A673 (cell line): ENCODE measurements around the gene SDK1. TPM values are rescaled to one million over a fixed set of nuclear protein-coding genes. Genes with fewer than 3 reads are reported as not detected.
A peak's percentile ranks its signal among the peaks of the same experiment; 100 is the strongest.

Experiments
- BruUV-seq: library from RNA; stranded (reverse); fragments of 400-500 nt; replicated peaks from 2 replicates; lab custom pipeline; 2021; lab: Mats Ljungman, UMichigan
- CTCF ChIA-PET: fragments of 300-600 bp; sonication (Branson Sonifier 250); formaldehyde crosslinking; loops from one replicate; lab custom pipeline; 2022; ENCODE audit warnings: antibody characterized with exemption; lab: Charles Lee
- POLR2A ChIA-PET: fragments of 300-600 bp; sonication (Branson Sonifier 250); formaldehyde crosslinking; loops from one replicate; lab custom pipeline; 2022; ENCODE audit warnings: antibody characterized with exemption; ENCODE audit not compliant: low non-redundant PET; lab: Charles Lee
- DNase-seq: peaks from one replicate; pipeline ENCODE4 v3.0.0-alpha.2; 2015; ENCODE audit warnings: low spot score
- H3K27ac ChIP-seq: fragments of 200-600 bp; sonication (generic); 2 replicates; pipeline ENCODE4 v1.5.1; 2016; ENCODE audit warnings: mixed run types, low read depth, mild to moderate bottlenecking, mixed read lengths, antibody characterized with exemption, low read length; ENCODE audit not compliant: poor library complexity, severe bottlenecking
- H3K27me3 ChIP-seq: fragments of 200-600 bp; sonication (generic); replicated peaks from 2 replicates; pipeline ENCODE4 v1.6.1; 2017; ENCODE audit warnings: mixed run types, low read depth, mild to moderate bottlenecking, mixed read lengths, antibody characterized with exemption, low read length; ENCODE audit not compliant: insufficient read depth, poor library complexity
- H3K36me3 ChIP-seq: fragments of 200-600 bp; sonication (generic); 2 replicates; pipeline ENCODE4 v1.6.1; 2016; ENCODE audit warnings: mixed run types, mild to moderate bottlenecking, mixed read lengths, antibody characterized with exemption, low read length; ENCODE audit not compliant: insufficient read depth, poor library complexity, severe bottlenecking
- H3K4me1 ChIP-seq: fragments of 200-600 bp; sonication (generic); 2 replicates; pipeline ENCODE4 v1.6.1; 2017; ENCODE audit warnings: mixed run types, mild to moderate bottlenecking, mixed read lengths, antibody characterized with exemption, low read length; ENCODE audit not compliant: insufficient read depth, poor library complexity, severe bottlenecking
- H3K4me3 ChIP-seq: fragments of 200-600 bp; sonication (generic); 2 replicates; pipeline ENCODE4 v1.5.1; 2016; ENCODE audit warnings: low read depth, mixed run types, mild to moderate bottlenecking, mixed read lengths, low read length; ENCODE audit not compliant: poor library complexity, severe bottlenecking
- H3K9me3 ChIP-seq: fragments of 200-600 bp; sonication (generic); 2 replicates; pipeline ENCODE4 v1.6.1; 2016; ENCODE audit warnings: mixed run types, low read depth, mild to moderate bottlenecking, mixed read lengths, antibody characterized with exemption, low read length; ENCODE audit not compliant: poor library complexity, severe bottlenecking
- CTCF ChIP-seq: fragments of 300-800, 200-600 bp; sonication (generic); conservative IDR thresholded peaks from 2 replicates; pipeline ENCODE4 v1.5.1; 2017; ENCODE audit warnings: low read depth, mild to moderate bottlenecking, antibody characterized with exemption, low read length, moderate library complexity, mixed read lengths
- EZH2 ChIP-seq: fragments of 200-600 bp; sonication (generic); IDR thresholded peaks from 2 replicates; pipeline ENCODE4 v1.6.1; 2017; ENCODE audit warnings: borderline replicate concordance, low read depth, mild to moderate bottlenecking, mixed read lengths, antibody characterized with exemption, low read length; ENCODE audit not compliant: poor library complexity, severe bottlenecking
- intact Hi-C: fragments of 100-400 bp; cut with micrococcal nuclease; formaldehyde crosslinking; loops from one replicate; pipeline ENCODE4 v1.10.0; 2022; ENCODE audit not compliant: unreplicated experiment
- total RNA-seq: library from RNA; stranded (reverse); gene quantifications from 2 replicates; pipeline ENCODE4 v1.2.3, GENCODE V29; 2021

Gene SDK1
- total RNA-seq, 1 experiment from 2014 or later, result 14.7 TPM

GRCh38 chr7:3393862-3394261 is 92.8 kb downstream of the SDK1 start:
- no TSS peak for BruUV-seq
- Histone ChIP-seq H3K4me1 (no peaks in the 10 kb centered on the region), H3K27me3 (no peaks in the 10 kb centered on the region), H3K27ac (no peak overlapping the region), H3K9me3 (peaks cover 16% of the 10 kb centered on the region), H3K36me3 (no peaks in the 10 kb centered on the region), H3K4me3 (no peak overlapping the region)
- TF ChIP-seq EZH2, result no peak
- TF ChIP-seq CTCF, result no peak
- ChIA-PET CTCF (no interaction called here), POLR2A (no interaction called here)
- DNase-seq, result no peak
- intact Hi-C loops, result no loop called here

- Histone ChIP-seq H3K27me3 (no peaks in the 10 kb centered on the region), H3K4me1 (no peaks in the 10 kb centered on the region), H3K9me3 (peaks cover 16% of the 10 kb centered on the region), H3K36me3 (no peaks in the 10 kb centered on the region), H3K27ac (no peak overlapping the region), H3K4me3 (no peak overlapping the region)
- no peak for DNase-seq
- intact Hi-C loops, result no loop called here
- BruUV-seq, result no TSS peak
- TF ChIP-seq CTCF (no peak), EZH2 (no peak)
- CTCF ChIA-PET, result no interaction called here
- POLR2A ChIA-PET, result no interaction called here
These were observed 96.3 kb downstream of the SDK1 start for GRCh38 chr7:3397324-3397723.

- intact Hi-C loops, result no loop called here
- Histone ChIP-seq H3K36me3 (no peaks in the 10 kb centered on the region), H3K4me1 (peaks cover 3% of the 10 kb centered on the region), H3K9me3 (peaks cover 16% of the 10 kb centered on the region), H3K27ac (no peak overlapping the region), H3K27me3 (no peaks in the 10 kb centered on the region), H3K4me3 (no peak overlapping the region)
- BruUV-seq, result no TSS peak
- peak; percentile 56 for TF ChIP-seq CTCF
- TF ChIP-seq EZH2, result no peak
- ChIA-PET CTCF (no interaction called here), POLR2A (no interaction called here)
- peak; percentile 63 for DNase-seq
These were observed 98.8 kb downstream of the SDK1 start for GRCh38 chr7:3399858-3400257.
